Upper lobe of right lung (tissue), 1 donor: ENCODE data around the gene SRGAP3. TPM values are rescaled to one million over a fixed set of nuclear protein-coding genes. Genes with fewer than 3 reads are reported as not detected.
"Not testable (repeated sequence)": the region's sequence is repeated elsewhere in the genome, so short reads cannot be mapped to it uniquely, and the experiment has no call there.

Experiments used
- ATAC-seq: fragments of 200-7000 bp; cut with Tn5 transposase; one replicate; pipeline ENCODE4 v1.9.1; 2020; ENCODE audit warnings: mild to moderate bottlenecking, moderate library complexity
- DNase-seq: peaks from one replicate; pipeline ENCODE4 v3.0.0-alpha.2; 2020
- H3K27ac ChIP-seq: fragments of 200-600 bp; one replicate; pipeline ENCODE4 v1.8.0; 2022
- H3K27me3 ChIP-seq: fragments of 200-600 bp; one replicate; pipeline ENCODE4 v1.8.0; 2022; ENCODE audit warnings: mild to moderate bottlenecking
- H3K36me3 ChIP-seq: fragments of 200-600 bp; one replicate; pipeline ENCODE4 v1.8.0; 2022
- H3K4me1 ChIP-seq: fragments of 200-600 bp; one replicate; pipeline ENCODE4 v1.8.0; 2022
- H3K4me3 ChIP-seq: fragments of 200-600 bp; one replicate; pipeline ENCODE4 v1.8.0; 2022; ENCODE audit warnings: mild to moderate bottlenecking
- H3K9me3 ChIP-seq: fragments of 200-600 bp; one replicate; pipeline ENCODE4 v1.8.0; 2022
- intact Hi-C: fragments of 100-400 bp; cut with DNase I; formaldehyde crosslinking; loops from one replicate; pipeline ENCODE4 v1.11.0; 2022
- total RNA-seq: library from RNA; stranded (reverse); fragmentation: NEBNext Ultra II Directional; extraction: Animal tissue kit (Norgen Biotek cat#: 25700); gene quantifications from one replicate; pipeline ENCODE4 v1.2.1, GENCODE V29; 2021
- TF ChIP-seq, protein P1 (sequence below): fragments of 200-600 bp; IDR thresholded peaks from one replicate; pipeline ENCODE4 v1.8.0; 2022; ENCODE audit warnings: antibody characterized with exemption
- donor health status: DM: no; HTN: yes; CAD: no; lungs with severe emphysema.

The SRGAP3 gene
- total RNA-seq, 1 donor from 2014 or later: 3.2 TPM

DNA sequence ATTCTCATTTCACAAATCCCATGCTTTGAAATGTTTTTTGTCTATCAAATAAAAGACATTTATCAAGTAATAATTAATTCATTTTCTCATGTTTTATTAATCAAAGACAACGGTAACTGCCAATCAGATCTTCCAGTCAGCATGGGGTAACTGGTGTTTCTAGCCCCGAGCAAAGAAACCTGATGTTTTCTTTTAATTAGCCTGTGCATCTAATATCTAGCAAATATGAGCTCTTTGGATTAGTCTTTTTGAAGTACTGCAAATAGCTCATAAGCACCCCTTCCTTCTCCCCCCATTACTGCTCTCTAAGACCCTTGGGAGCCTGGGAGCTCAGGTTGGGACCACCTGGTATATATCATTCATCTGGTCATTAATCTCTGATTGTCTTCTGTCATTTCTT, 43.1 kb upstream of the SRGAP3 start:
- TF ChIP-seq, protein P1, sequence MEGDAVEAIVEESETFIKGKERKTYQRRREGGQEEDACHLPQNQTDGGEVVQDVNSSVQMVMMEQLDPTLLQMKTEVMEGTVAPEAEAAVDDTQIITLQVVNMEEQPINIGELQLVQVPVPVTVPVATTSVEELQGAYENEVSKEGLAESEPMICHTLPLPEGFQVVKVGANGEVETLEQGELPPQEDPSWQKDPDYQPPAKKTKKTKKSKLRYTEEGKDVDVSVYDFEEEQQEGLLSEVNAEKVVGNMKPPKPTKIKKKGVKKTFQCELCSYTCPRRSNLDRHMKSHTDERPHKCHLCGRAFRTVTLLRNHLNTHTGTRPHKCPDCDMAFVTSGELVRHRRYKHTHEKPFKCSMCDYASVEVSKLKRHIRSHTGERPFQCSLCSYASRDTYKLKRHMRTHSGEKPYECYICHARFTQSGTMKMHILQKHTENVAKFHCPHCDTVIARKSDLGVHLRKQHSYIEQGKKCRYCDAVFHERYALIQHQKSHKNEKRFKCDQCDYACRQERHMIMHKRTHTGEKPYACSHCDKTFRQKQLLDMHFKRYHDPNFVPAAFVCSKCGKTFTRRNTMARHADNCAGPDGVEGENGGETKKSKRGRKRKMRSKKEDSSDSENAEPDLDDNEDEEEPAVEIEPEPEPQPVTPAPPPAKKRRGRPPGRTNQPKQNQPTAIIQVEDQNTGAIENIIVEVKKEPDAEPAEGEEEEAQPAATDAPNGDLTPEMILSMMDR: no peak
- no peaks in the 10 kb centered on the region for H3K9me3 ChIP-seq
- no peaks in the 10 kb centered on the region for H3K27me3 ChIP-seq
- DNase-seq (no peak), ATAC-seq (no peak)
- intact Hi-C loops: no loop called here
- H3K27ac ChIP-seq: no peak overlapping the region
- H3K4me1 ChIP-seq: no peaks in the 10 kb centered on the region
- no peaks in the 10 kb centered on the region for H3K36me3 ChIP-seq
- no peak overlapping the region for H3K4me3 ChIP-seq

DNA sequence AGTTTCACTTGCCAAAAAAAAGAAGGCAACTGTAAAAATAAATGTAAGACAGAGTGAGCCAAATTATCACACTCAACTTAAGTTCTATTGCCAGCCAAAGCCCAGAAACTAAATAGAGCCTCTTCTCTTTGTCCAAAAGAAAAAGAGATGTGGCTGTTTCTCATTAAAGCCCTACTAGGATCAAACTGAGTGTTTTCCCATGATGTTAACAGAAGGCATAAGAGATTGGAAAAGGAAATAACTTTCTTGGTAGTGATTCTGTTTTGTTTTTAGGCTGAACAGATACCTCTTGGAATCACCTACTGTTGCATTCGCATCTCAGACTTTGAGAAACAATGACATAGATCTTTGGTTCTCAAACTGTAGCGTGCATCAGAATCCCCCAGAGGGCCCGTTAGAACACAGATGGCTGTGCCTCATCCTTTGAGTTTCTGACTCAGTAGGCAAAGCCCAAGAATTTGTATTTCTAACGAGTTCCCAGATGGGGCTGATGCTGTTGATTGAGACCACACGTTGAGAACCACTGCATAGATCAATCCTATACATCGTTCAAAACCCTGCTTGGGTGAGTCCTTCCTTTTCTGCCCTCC, 42.5 kb upstream of the SRGAP3 start:
- intact Hi-C loops: no loop called here
- ATAC-seq: no peak

DNA sequence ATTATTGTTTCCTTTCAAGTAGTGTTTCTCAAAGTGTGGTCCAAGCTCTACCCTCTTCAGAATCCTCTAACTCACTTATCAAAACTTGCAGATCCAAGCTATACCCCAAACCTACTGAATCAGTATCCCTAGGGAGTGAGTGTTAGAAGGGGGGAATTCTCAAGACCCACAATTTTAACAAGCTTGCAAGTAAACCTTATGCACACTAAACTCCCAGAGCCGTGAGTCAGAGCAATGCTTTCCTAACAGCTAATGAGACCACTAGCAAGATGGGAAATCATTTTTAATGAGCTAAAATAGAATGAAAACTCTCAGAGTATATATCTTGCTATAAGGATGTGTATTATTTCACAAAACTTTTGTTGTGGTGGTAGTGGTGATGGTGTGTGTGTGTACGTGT, 41.1 kb upstream of the SRGAP3 start:
- DNase-seq: no peak
- H3K4me3 ChIP-seq: no peak overlapping the region

More for the DNA sequence above, 42.5 kb upstream of the SRGAP3 start:
- Histone ChIP-seq H3K9me3 (no peaks in the 10 kb centered on the region), H3K27me3 (no peaks in the 10 kb centered on the region), H3K4me3 (no peak overlapping the region), H3K4me1 (no peaks in the 10 kb centered on the region), H3K27ac (no peak overlapping the region), H3K36me3 (no peaks in the 10 kb centered on the region)
- TF ChIP-seq, protein P1: no peak
- no peak for DNase-seq

DNA sequence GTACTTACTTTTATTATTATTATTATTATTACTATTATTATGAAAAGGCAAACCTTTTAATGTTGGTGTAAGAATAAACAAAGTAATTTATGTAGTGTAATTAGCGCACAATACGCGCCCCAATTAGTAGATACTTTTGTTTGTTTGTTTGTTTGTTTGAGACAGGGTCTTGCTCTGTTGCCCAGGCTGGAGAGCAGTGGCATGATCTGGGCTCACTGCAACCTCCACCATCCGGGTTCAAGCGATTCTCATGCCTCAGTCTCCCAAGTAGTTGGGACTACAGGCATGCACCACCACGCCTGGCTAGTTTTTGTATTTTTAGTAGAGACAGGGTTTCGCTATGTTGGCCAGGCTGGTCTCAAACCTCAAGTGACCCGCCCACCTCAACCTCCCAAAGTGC, 32.1 kb upstream of the SRGAP3 start:
- H3K36me3 ChIP-seq, H3K27ac ChIP-seq, intact Hi-C loops, DNase-seq, H3K4me3 ChIP-seq, H3K27me3 ChIP-seq, H3K4me1 ChIP-seq, H3K9me3 ChIP-seq, ATAC-seq: not testable (repeated sequence)

More for the DNA sequence above, 41.1 kb upstream of the SRGAP3 start:
- intact Hi-C loops: no loop called here
- Histone ChIP-seq H3K36me3 (no peaks in the 10 kb centered on the region), H3K9me3 (no peaks in the 10 kb centered on the region), H3K4me1 (no peaks in the 10 kb centered on the region), H3K27ac (no peak overlapping the region), H3K27me3 (no peaks in the 10 kb centered on the region)
- ATAC-seq: no peak
- TF ChIP-seq, protein P1: no peak

DNA sequence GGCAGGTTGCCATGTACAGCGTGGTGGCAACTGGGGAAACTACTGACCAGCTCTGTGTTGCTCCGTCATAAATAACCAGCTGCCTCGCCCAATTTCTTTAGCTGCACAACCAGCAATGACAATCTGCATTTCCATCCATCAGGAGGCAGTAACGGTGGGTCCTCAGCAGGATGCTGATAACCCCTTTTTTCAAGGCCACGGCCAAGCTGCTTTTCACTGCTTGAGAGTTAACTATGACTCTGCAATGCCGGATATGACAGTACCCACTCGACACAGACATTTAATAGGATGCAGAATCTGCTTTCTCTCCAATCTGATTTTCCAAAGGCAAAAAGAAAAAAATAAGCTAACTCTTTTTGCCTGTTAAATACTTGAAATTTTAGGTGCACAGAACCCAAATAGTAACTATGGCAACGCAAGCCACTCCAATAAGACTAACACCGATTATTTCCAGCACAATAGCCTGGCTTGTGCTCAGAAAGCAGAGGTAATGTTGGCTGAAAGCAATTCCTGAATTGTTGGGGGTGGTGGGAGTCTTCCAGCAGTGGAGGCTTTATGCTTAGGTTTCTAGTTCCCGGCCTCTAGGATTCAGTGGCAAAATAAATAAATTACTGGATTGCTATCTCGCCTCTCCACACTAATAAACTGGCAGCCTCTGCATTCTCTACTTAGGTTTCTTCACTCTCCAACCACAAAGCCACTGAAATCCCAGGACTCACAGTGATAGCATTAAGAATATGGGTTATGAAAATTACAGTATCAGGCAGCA, 31.2 kb upstream of the SRGAP3 start:
- H3K4me1 ChIP-seq: no peaks in the 10 kb centered on the region
- TF ChIP-seq, protein P1: no peak
- no peak overlapping the region for H3K4me3 ChIP-seq
- H3K27me3 ChIP-seq: no peaks in the 10 kb centered on the region
- intact Hi-C loops: no loop called here
- no peak for DNase-seq
- H3K27ac ChIP-seq: no peak overlapping the region
- H3K36me3 ChIP-seq: no peaks in the 10 kb centered on the region
- no peak for ATAC-seq
- no peaks in the 10 kb centered on the region for H3K9me3 ChIP-seq

DNA sequence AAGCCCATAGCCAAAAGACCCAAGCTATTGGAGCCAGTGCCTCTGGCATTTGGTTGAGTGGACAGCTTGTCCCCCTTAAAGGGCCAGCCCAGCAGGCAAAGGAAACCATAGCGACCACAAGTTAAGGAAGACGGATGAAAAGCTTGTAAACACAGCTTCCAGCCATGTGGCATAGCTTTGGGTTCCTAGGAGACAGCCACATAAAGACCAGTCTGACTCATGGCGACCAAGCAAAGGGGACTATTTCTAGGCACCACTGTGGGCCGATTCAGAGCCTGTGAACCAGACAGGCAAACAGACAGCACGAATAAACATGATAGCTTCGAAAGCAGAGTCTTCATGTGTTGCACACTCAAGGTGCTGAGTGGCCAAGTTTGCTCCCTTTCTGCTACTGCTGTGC, 30.5 kb upstream of the SRGAP3 start:
- Histone ChIP-seq H3K27ac (no peak overlapping the region), H3K9me3 (no peaks in the 10 kb centered on the region), H3K4me1 (no peaks in the 10 kb centered on the region), H3K27me3 (no peaks in the 10 kb centered on the region), H3K36me3 (no peaks in the 10 kb centered on the region), H3K4me3 (no peak overlapping the region)
- intact Hi-C loops: no loop called here
- ATAC-seq (no peak), DNase-seq (no peak)
- TF ChIP-seq, protein P1: no peak
